Eye (tissue), 1 donor: ENCODE data around the gene VPS33A.
"Not testable (repeated sequence)": the region's sequence is repeated elsewhere in the genome, so short reads cannot be mapped to it uniquely, and the experiment has no call there.

Experiments
- DNase-seq: peaks from one replicate; pipeline ENCODE4 v3.0.0-alpha.2; 2015

VPS33A gene

GRCh38 chr12:122266230-122266901 is at the start of gene VPS33A:
TSS of gene VPS33A (minus strand) at chr12:122266494. CDS start at chr12:122266408, 86 bp downstream.
- peak; percentile 98 for DNase-seq

- no peak for DNase-seq
These were observed 46.6 kb upstream of the VPS33A start for GRCh38 chr12:122312926-122313325.

GRCh38 chr12:122311696-122312095 is 45.4 kb upstream of the VPS33A start:
- no peak for DNase-seq

- DNase-seq = peak; percentile 13
These were observed 44.5 kb upstream of the VPS33A start for GRCh38 chr12:122310626-122311333.

DNA sequence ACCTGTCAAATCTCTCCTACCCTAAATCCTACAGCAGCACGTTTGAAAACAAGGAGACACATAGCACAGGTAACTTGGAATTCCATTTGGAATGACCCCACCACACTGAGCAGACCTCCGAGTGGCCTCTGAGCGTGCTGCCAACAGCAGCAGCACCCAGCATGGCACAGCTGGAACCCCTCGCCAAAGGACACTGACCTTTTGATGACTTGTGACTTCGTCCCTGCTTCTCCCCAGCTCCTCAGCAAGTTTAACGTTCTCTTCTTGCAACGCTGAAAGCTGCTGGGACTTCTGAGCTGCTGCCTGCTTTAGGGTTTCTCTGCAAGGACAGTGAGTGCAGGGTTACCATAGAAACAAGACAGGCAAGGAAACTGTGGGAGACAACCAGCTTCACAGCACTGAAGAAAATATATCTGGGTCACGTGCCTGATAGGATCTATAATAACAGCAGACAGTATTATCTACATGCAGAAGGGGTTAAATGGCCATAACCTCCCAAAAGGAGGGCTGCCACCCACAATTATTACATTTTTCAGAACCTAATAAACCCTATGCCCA is 43.3 kb upstream of the VPS33A start:
- no peak for DNase-seq

GRCh38 chr12:122308811-122309210 is 42.5 kb upstream of the VPS33A start:
- DNase-seq = no peak

- DNase-seq = no peak
These were observed 40.1 kb upstream of the VPS33A start for GRCh38 chr12:122306407-122306806.

GRCh38 chr12:122304924-122305323 is 38.6 kb upstream of the VPS33A start:
- DNase-seq = no peak

DNA sequence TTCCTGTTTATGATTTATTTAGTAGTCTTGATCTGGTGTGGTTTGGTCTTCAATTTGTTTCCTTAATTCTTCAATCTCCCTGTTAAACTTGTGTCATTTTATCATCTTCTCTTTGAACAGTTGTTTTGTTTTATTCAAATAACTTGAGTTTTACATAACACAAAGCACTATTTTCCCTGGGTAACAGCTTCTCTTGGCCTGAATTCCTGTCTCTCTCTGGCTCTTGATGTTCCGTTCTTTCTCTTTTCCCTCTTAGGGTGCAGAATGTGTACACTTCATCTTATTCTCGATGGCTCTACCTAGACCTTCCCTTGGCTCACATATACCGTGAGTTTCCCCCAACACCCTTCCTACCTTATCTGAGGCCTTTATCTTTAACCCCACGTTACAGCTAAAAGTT is 36.8 kb upstream of the VPS33A start:
- no peak for DNase-seq

DNA sequence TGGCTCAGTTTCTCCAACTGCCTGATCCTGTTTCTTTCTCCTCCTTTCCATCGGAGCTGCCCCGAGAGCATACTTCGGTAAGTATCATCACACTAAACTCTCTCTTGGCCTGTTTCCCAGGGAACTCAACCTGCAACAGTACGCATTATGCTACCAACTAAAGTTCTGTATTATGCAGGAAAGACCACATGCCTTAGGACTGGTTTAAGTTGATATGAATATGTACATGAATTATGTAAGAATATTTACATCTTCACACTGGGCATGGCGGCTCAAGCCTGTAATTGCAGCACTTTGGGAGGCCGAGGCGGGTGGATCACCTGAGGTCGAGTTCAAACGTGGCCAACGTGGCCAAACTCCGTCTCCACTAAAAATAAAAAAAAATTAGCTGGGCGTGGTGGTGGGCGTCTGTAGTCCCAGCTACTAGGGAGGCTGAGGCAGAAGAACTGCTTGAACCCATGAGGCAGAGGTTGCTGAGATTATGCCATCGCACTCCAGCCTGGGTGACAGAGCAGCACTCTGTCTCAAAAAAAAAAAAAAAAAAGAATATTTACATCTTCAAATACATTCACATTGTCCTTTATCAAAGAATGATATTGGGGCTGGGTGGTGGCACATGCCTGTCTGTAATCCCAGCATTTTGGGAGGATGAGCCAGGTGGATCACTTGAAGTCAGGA is 31.9 kb upstream of the VPS33A start:
- DNase-seq = no peak

GRCh38 chr12:122297494-122297893 is 31.2 kb upstream of the VPS33A start:
- no peak for DNase-seq

GRCh38 chr12:122295877-122296276 is 29.6 kb upstream of the VPS33A start:
- no peak for DNase-seq

GRCh38 chr12:122293081-122293480 is 26.8 kb upstream of the VPS33A start:
- no peak for DNase-seq

DNA sequence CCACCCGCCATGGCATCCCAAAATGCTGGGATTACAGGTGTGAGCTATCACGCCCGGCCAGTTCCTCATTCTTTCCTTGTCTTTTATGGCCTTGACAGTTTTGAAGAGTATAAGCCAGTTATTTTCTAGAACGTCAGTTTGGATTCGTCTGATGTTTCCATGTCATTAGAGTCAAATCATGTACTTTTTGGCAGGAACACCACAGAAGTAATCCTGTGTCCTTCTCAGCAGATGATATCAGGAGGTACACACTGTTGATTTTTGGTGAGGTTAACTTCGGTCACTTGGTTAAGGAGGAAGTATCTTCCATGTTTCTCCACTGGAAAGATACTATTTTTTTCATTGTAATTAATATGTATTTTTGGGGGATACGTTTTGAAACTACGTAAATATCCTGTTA is 25.1 kb upstream of the VPS33A start:
- no peak for DNase-seq

DNA sequence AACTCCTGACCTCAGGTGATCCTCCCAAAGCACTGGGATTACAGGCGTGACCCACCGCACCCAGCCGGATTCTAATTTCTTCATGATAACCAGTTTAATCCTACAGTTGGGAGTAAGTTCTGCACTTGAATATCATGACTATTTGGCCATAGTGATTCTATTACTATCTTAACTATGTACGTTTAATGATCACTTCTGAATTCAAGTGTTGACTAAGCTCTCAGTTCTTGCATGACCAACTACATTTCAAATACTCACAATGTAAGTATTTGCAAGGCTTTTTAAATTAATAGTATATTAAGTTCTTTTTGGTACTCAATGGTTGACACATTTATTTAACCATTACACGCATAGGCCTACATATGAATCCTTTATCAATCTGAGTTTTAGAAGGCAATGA is 17.4 kb upstream of the VPS33A start:
- no peak for DNase-seq

GRCh38 chr12:122282061-122282460 is 15.8 kb upstream of the VPS33A start:
- DNase-seq = no peak

- DNase-seq = no peak
These were observed 9.9 kb upstream of the VPS33A start for GRCh38 chr12:122276242-122276641.

DNA sequence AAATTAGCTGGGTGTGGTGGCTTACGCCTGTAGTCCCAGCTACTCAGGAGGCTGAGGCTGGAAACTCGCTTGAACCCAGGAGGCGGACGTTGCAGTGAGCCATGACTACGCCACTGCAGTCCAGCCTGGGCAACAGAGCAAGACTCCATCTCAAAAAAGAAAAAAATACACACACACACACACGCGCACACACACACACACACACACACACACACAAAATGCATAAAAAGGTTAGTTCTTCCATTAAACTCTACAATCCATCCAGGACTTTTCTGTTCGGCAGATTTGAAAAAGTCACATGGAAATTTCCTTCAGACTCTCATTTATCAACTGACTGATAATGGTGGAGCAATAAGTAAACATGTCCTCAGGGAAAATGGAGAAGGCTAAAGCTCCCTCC is 9.2 kb upstream of the VPS33A start:
- no peak for DNase-seq

- no peak for DNase-seq
These were observed 436 bp downstream of the VPS33A start for GRCh38 chr12:122265886-122266229.

DNA sequence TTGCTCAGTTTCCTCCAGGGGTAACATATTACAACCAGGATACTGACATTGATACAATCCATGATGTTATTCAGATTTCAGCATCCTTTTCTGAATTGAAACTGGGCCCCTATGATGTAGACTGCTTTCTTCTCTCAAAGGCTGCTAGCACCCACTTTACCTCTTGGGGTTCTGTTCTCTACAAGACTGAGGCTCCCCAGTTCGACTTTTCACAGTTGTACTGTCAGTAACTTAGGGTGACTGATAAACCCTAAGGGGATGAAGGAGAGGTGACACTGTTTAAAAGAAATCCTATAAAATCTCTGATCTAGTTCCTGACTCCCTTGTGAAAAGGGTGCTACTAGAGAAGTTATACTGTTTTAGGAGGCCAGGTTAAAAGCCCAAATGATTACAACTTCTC is 818 bp downstream of the VPS33A start:
- no peak for DNase-seq

DNA sequence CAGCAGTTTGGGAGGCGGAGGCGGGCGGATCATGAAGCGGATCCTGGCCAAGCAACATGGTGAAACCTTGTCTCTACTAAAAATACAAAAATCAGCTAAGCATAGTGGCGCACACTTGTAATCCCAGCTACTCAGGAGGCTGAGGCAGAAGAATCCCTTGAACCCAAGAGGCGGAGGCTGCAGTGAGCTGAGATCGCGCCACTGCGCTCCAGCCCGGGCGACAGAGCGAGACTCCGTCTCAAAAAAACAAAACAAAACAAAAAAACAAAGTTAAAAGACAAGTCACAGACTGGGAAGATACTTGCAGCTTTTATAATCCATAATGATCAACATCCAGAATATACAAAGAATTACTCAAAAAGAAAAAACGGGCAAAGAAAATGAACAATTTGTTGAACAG is 5.6 kb downstream of the VPS33A start:
- DNase-seq = not testable (repeated sequence)

DNA sequence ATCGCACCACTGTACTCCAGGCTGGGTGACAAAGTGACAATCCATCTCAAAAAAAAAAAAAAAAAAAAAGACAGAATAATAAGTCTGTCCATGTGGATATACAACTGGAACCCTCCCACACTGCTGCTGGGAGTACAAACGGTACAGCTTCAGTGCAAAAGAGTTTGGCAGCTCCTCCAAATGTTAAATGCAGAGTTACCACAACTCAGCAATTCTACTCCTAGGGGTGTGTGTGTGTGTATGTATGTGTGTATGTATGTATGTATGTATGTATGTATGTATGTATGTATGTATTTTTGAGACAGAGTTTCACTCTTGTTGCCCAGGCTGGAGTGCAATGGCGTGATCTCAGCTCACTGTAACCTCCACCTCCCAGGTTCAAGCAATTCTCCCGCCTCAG is 7.4 kb downstream of the VPS33A start:
- not testable (repeated sequence) for DNase-seq

DNA sequence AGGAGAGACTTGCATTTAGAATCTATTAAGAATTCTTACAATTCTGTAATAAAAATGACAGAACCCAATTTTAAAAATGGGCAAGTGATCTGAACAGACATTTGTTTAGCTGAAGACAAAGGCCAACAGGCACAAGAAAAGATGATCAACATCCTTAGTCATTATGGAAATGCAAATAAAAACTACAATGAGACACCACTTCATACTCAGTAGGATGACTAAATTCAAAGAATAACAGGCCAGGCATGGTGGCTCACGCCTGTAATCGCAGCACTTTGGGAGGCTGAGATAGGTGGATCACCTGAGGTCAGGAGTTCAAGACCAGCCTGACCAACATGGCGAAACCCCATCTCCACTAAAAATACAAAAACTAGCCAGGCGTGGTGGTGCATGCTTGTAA is 7.8 kb downstream of the VPS33A start:
- not testable (repeated sequence) for DNase-seq

- DNase-seq = no peak
These were observed 15.8 kb downstream of the VPS33A start for GRCh38 chr12:122250536-122250935.
